ENCODE measurements around the gene LARP1B.
"Not testable (repeated sequence)": the region's sequence is repeated elsewhere in the genome, so short reads cannot be mapped to it uniquely, and the experiment has no call there.

GRCh38 chr4:128095293-128095692, 34.2 kb downstream of the LARP1B start:
- TF ChIP-seq, protein P1, sequence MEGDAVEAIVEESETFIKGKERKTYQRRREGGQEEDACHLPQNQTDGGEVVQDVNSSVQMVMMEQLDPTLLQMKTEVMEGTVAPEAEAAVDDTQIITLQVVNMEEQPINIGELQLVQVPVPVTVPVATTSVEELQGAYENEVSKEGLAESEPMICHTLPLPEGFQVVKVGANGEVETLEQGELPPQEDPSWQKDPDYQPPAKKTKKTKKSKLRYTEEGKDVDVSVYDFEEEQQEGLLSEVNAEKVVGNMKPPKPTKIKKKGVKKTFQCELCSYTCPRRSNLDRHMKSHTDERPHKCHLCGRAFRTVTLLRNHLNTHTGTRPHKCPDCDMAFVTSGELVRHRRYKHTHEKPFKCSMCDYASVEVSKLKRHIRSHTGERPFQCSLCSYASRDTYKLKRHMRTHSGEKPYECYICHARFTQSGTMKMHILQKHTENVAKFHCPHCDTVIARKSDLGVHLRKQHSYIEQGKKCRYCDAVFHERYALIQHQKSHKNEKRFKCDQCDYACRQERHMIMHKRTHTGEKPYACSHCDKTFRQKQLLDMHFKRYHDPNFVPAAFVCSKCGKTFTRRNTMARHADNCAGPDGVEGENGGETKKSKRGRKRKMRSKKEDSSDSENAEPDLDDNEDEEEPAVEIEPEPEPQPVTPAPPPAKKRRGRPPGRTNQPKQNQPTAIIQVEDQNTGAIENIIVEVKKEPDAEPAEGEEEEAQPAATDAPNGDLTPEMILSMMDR (IDR thresholded peaks at IDR 0.05) = not testable (repeated sequence)
- not testable (repeated sequence) for TF ChIP-seq POLR2AphosphoS5, POLR2A (IDR thresholded peaks at IDR 0.05)
